Fibroblast of skin of left quadriceps (primary cell): ENCODE measurements around the gene UBC.
A peak's percentile ranks its signal among the peaks of the same experiment; 100 is the strongest.

Source experiments
- DNase-seq, 2 experiments: peaks; one replicate each; pipeline ENCODE4 v3.0.0-alpha.2; 2013; ENCODE audit warnings: low read depth in 2 of 2

The UBC gene

DNA sequence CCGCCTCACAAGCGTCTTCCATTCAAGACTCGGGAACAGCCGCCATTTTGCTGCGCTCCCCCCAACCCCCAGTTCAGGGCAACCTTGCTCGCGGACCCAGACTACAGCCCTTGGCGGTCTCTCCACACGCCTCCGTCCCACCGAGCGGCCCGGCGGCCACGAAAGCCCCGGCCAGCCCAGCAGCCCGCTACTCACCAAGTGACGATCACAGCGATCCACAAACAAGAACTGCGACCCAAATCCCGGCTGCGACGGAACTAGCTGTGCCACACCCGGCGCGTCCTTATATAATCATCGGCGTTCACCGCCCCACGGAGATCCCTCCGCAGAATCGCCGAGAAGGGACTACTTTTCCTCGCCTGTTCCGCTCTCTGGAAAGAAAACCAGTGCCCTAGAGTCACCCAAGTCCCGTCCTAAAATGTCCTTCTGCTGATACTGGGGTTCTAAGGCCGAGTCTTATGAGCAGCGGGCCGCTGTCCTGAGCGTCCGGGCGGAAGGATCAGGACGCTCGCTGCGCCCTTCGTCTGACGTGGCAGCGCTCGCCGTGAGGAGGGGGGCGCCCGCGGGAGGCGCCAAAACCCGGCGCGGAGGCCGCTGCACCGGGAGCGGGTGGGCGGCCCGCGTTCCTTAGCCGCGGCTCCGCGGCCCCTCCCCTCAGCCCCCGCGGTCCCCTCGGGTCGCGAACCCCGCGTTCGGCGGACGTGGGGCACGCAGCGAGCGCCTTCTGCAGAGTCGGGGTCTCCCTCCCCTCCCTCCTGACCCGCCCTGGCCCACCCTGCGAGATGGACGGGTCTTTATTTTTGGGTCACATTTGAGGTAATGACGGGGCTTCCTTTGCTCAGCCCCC lies at the start of gene UBC:
TSS of gene UBC (minus strand) at position 259 of the 847 bp plus-strand sequence. CDS start 879 bp downstream, outside the sequence.
- DNase-seq: peak; percentile 87 to 88

DNA sequence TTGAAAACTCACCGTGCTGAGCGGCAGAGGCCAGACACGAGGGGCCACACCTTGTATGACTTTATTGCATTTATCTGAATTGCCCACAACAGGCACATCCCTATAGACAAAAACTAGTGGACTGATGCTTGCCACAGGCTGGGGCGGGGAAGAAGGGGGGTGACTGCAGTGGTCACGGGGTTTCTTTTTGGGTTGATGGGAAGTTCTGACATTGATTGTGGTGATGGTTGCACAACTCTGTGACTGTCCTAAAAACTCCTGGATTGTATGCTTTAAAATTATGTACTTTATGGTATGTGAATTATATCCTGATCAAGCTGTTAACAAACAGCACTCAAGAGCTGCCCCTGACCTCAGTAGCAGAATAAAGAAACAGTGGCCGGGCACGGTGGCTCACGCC lies 48.8 kb upstream of the UBC start:
- no peak for DNase-seq

DNA sequence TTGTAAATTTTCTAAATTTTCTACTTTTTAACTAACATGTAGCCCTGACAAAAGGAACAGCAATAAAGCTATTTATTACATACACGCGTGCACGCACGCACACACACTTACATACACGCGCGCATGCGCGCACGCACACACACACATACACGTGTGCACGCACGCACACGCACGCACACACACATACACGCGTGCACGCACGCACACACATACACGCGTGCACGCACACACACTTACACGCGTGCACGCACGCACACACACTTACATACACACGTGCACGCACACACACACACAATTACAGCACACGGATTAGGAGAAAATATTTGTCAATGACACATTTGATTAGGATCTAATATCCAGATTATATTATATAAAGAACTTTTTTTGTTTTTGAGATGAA lies 46.6 kb upstream of the UBC start:
- DNase-seq: no peak

DNA sequence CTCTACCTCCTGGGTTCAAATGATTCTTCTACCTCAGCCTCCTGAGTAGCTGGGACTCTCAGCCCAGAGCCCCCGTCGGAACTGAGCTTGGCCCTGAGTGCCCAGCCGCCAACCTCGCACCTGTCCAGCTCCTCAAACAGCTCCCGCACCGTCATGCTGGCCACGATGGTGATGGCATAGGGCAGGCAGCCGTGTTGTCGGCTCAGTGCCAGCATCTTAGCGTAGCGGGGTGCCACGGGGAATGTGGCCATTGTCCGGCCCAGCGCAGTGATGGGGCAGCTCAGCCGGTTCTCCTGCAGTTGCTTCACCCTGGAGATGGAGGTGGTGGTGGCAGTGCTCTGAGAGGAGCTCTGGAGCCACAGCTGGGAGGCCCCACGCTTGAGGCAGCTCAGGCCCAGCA lies 42.1 kb upstream of the UBC start:
- no peak for DNase-seq

DNA sequence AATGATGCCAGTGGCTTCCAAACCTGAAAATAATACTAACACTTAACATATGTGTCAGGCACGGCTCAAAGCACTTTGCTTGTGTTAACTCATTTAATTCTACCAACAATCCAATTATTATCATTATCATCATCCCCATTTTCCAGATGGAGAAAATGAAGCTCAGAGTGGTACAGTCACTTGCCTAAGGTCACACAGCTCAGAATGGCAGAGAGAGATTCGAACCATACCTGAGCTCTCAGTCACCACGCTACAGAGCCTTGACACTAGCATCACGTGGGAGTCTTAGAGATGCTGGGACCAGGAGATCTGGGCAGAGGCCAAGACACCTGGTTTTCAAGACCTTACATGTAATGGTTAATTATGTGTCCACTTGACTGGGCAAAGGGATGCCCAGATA lies 40.3 kb upstream of the UBC start:
- no peak for DNase-seq

DNA sequence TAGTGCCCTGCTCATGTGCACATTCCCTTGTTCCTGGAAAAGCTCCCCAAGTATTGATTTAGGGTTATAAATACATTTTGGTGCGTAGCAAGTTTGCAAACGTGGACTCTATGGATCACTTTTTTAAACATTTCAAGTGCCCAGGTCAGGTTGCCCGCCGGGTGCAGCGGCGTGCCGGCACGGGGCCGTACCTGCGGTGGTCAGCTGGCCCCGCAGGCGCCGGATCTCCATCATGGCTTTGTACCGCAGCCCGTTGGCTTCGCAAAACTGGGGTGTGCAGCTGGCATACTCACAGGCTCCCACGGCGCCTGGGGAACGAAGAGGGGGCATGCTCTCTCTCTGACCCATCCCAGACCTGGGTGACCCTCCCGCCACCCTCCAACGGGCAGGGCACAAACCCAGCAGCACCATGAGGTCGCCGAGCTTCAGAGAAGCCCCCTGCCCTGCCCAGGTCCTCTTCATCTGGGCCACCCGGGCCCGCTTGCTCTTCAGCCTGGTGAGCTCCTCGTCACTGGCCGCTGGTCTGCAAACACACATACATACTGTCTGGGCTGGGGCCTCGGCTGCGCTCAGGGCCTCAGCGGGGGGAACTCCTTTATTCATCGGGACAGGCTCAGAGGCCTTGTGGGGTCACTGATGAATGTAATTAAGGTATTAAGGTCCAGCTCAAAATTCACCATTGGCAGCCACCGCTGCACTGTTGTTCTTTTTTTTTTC lies 39.4 kb upstream of the UBC start:
- DNase-seq: no peak

DNA sequence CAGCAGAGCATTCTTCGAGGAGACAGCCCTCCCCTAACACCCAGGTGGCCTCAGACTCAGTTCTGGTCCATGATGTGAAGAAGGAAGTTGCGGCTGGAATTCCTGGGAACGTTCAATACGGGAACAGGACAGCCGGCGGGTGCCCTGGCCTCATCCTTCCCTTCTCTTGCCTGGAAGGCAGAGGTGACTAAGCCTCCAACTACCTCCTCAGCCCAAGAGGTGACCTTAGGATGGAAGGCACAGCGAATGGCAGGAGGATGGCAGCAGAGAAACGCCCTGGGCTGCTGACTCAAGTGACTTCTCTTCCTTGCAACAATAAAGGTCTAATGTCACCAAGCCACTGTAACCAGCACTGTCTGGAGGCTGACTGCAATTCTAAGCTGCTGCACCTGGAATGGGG lies 38.4 kb upstream of the UBC start:
- no peak for DNase-seq

DNA sequence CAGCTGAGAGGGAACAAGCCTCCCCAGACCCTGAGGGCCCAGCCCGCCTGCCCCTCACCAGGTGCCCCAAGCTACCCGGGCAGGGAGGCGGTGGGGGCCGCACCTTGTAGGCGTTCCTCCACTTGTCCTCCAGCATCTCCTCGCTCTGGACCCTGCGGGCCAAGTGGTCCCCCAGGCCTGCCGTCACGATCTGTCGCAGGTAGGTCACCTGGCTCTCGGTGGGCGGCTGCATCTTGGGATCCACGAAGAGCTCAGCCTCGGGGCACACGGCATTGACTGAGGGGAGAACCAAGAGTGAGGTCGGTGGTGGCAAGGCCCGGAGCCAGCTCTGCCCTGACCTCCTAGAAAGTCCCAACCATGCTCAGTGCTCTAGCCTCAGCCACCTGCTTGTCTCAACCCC lies 37.8 kb upstream of the UBC start:
- no peak for DNase-seq

DNA sequence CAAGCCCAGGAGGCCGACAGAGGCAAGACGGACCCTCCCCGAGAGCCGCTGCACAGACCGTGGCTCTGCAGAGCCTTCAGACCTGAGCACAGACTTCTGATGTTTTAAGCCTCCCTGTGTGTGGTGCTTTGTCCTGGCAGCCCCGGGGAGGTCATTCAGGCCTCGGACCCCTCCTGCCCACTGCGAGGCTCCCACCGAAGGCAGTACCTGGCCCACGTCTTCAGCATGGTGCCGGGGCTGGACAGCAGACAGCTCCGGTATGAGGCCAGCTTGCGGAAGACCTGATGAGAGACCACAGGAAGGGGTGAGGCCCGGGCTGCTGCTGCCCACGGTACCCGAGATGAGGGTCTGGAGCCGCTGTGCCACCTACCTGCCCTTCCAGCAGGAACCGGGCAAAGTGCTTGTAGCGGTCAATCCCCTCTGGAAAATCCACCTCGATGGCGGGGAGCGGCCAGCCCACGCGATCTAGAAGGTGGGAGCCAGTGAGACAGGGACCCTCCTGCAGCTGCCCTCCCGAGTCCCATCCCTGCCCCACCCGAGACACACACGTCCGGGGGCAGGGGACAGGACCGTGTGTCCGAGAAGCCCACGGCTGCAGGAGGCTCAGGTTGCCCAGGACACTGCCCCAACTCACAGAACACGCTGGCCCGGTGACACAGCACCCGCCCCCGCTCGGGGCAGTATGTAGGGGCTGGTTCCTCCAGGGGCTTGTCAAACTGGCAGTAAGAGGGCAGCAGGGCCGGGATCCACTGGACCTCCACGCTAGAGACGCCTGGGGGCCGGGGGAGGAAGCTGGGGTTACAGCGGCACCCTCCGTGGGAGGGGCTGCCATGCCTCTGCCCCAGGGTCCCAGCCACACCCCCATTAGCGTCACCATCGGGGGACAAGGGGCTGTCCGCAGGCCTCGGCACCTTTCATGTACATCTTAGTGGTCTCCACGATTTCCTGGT lies 35.6 kb upstream of the UBC start:
- DNase-seq: no peak

DNA sequence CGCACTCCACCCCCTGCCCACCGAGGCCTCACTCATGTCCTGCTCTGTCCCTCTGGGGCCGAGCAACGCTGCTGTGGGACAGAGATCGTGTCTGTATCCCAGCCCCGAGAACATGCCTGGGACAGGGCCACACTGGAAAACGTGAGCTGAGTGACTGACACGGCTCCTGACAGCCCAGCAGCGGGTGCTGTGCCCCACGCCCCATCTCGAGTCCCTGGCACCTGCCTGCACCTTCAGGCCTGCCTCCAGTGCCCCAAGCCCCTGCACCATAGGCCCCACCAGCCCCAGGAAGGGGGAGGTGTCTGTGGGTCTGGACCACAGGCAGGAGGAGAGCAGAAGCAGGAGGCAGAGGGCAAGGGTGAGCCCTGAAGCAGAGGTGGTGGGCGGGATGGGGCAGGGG lies 34.6 kb upstream of the UBC start:
- no peak for DNase-seq

DNA sequence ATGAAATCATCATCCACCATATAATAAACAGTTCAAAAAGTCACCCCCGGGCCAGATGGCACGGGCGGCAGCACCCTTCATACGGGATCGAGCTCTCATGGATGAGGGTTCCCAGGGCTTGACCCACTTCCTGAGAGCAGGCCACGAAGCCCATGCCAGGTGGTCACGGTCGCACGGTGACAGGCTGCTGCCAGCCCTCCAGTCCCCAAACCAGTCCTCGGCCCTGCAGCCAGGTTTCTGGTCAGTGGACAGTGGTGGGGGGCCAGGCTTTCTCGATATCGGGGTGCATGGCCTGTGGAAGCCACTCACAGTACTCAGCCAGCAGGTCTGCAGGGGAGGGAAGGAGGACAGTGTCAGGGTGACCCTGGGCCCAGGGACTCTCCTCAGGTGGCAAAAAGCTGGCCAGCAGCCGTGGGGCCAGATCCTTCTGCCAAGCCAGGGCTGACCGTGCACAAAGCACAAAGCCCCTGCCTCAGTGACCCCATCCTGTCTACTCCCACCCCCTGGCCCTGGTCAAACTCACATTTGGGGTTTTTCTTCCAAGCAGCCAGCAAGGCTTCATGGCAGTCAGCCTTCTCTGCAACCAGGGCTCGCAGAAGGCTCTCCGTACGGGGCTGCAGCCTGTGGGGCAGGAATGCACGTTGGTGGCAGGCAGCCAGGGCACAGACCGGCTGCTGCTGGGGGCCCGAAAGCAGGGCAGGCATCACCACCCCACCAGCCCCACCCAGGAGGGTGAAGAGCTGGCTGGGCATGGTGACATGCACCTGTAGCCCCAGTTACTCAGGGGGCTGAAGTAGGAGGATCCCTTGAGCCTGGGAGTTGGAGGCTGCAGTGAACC lies 33.3 kb upstream of the UBC start:
- DNase-seq: no peak

DNA sequence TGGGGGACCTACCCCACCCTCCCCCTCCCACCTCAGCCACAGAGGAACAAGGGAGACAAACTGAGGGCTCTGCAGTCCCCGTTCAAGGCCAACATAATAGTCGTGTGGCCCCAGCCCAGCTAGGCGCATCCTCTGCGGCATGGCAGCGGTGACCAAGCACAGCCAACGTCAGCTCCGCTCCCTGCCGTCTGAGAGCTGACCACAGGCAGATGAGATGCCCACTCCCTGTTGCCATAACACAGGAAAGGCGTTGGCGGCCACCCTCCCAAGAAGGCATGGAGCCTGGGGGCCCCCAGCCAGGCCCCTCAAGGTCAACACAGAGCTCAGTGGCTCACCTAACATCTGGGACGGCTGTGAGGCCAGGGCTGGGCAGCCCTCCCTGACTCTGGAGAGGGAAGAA lies 32.6 kb upstream of the UBC start:
- DNase-seq: no peak

DNA sequence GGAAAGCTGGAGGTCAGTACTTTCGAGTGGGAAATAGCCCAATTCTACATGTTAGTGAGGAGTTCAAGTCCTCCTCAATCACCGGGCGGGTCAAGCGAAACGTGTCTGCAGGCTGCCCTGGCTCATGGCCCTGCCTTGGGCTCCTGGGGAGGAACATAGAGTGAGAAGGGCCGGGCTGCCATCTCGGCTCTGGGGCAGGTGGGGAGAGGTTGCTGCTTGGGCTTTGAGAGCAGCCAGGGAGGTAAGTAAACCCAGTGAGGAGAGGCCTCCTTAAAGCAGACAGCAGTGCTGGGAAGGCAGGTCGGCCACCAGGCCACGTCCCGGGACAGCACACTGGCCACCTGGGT lies 32.0 kb upstream of the UBC start:
- no peak for DNase-seq

DNA sequence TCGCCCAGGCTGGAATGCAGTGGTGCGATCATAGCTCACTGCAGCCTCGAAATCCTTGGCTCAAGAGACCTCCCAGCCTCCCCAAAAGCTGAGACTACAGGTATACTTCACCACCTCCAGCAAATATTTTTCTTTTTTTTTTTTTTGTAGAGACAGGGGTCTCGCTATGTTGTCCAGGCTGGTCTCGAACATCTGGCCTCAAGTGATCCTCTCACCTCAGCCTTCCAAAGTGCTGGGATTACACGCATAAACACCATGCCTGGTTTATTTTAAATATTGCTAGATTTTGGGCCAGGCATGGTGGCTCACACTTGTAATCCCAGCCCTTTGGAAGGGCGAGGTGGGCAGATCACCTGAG lies 26.7 kb upstream of the UBC start:
- DNase-seq: no peak

DNA sequence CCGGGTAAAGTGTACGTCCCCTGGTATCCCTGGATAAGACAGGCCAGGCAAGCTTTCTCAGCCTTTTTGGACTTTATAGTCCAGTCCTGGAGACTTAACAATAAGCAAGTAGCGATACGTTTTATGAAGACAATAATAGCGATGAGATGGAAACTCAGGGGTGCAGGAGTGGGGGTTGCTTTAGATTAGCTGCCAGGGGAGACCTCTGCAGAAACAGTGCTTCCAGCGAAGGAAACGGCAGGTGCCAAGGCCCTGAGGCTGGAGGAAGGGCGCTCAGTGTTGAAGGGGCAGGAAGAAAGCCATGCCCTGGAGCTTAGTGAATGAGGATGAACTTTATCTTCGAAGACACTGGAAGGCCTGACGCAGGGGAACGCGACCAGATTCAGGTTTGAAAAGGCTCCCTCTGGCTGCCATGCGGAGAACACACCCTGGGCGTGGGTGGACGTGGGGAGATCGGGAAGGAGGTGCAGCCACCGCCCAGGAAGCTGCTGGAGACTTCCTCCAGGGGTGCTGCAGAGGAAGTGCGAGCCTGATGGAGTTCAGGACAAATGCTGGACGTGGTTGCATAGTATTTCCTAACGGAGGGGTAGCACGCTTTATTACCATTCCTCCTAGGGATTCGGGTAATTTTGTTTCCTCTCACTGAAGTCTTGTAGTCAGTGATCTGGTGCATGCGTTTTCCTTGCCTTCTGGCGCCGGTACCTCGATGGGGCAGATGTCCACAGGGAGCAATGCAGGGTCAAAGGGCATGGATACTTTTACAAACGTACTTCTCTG lies 26.1 kb upstream of the UBC start:
- peak; percentile 73 to 77 for DNase-seq

DNA sequence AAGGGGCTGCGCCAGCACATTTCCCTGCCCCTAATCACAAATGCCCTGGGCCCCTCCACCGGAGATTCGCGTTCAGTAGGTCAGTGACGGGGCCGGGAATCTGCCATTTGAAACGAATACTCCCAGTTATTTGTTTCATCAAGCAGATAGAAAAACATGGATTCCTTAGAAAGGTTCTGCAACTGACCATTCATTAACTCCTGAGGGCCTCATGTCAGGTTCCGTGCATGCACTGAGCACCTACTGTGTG lies 25.6 kb upstream of the UBC start:
- DNase-seq: no peak

DNA sequence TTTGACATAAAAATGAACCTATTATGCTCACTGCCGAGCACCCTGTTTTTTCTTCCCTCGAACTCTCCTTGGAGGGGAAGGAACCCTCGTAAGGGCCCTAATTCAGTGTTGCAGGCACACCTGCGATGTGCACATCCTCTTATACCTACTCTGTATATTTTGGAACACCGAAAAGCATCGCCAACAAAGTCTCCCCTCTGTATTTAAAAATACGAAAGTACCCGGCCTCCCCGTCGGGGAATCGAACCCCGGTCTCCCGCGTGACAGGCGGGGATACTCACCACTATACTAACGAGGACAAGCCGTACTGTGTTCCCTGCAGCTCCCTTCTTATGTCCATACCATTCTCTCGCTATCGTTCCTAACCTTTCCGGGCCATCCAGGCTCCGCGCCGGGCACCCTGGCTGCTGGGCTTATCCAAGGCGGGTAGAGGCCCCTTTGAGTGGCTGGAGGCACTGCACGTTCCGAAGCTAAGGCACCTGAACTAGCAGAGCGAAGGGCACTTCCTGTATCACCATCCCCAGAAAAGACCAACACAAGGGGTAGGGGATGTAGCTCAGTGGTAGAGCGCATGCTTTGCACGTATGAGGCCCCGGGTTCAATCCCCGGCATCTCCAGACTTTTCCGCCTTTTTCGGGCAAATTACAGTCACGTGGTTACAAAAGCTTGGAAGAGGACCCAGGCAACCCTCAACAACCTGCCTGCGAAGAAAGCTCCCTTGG lies 25.1 kb upstream of the UBC start:
- peak; percentile 95 to 96 for DNase-seq

DNA sequence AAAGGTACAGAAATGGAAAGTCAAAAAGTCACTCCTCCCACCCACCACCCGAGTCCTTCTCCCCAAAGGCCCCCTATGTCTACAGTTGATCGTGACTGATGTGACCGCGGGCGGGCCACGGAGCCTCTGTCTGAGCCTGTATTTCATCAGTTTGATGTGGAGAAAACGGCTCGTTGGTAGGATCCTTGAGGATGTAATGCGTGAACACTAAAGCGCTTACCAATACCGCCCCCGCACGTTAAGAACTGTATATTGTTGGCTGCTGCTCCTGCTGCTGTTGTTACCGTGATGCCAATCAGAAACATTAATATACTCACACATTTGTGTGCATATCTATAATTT lies 24.6 kb upstream of the UBC start:
- DNase-seq: no peak

DNA sequence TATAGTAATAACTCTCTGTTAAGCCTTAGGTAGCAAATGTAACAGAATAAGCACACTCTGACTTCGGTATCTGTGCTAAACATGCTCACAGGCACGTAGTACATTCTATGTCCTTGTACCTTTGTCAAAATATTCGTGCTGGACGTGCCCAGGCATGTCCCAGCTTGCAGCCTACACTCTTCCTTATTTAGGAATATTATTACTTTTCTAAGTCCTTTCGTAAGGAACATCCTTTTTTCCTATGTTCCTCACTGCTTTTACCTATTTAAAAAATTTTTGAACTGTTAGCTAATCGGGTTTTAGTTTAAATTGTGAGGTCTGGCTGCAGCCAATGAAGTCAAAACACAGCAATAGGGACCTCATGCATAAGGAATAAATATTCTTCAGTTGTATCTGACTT lies 24.1 kb upstream of the UBC start:
- DNase-seq: no peak

DNA sequence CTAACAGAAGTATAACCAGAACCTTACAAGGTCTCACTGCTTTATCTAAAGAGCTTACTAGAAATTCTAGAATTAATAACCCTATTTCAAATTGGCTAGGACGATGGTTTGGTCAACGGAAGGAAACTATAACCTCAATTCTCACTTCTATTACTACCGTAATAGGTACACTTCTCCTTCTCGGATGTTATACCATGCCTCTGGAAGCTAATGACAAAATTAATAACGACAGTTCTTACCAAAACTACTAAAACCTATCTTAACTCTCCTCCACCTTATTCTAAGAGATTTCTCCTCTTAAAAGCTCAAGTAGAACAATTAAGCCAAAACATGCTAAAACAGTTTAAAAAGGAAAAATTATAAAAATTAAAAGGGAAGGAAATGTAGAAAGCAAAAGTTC lies 23.7 kb upstream of the UBC start:
- no peak for DNase-seq
